ENCODE data around the gene PDE11A.

DNA sequence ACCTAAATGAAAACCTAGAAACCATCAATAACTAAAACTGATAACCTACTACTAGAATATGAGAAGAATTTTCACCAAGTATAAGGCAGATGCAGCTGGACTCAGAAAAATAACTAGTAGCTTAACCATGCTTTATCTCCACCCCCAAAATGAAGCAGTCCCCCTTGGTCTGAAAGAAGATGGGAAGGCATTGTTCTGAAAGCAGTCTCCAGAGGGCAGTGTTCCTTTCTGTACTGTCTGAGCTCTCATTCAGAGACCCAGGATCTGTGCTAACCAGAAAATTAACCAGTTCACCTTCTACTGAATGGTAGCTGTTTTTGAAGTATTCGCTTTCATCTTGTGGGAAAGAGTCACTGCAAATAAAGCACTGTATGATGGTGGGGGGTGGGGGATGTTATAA, 273.0 kb downstream of the PDE11A start:
- TF ChIP-seq, protein P1, sequence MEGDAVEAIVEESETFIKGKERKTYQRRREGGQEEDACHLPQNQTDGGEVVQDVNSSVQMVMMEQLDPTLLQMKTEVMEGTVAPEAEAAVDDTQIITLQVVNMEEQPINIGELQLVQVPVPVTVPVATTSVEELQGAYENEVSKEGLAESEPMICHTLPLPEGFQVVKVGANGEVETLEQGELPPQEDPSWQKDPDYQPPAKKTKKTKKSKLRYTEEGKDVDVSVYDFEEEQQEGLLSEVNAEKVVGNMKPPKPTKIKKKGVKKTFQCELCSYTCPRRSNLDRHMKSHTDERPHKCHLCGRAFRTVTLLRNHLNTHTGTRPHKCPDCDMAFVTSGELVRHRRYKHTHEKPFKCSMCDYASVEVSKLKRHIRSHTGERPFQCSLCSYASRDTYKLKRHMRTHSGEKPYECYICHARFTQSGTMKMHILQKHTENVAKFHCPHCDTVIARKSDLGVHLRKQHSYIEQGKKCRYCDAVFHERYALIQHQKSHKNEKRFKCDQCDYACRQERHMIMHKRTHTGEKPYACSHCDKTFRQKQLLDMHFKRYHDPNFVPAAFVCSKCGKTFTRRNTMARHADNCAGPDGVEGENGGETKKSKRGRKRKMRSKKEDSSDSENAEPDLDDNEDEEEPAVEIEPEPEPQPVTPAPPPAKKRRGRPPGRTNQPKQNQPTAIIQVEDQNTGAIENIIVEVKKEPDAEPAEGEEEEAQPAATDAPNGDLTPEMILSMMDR (IDR thresholded peaks at IDR 0.05 in 4 of 5, conservative IDR thresholded peaks at IDR 0.05 in 1 of 5), result peak in 4 of 5 experiments; percentile 12 to 48 (median 34)
- no peak for TF ChIP-seq POLR2A (IDR thresholded peaks at IDR 0.05)
